ENCODE measurements around the gene ZXDC.

The ZXDC gene

GRCh38 chr3:126433496-126434263 is 42.0 kb downstream of the ZXDC start:
- no peak for DNase-seq

- DNase-seq: no peak
Observed at GRCh38 chr3:126433105-126433430, 42.6 kb downstream of the ZXDC start.

- no peak for DNase-seq
Observed at GRCh38 chr3:126432361-126433104, 43.2 kb downstream of the ZXDC start.

- DNase-seq: no peak
Observed at GRCh38 chr3:126431103-126431534, 44.6 kb downstream of the ZXDC start.

- no peak for DNase-seq
Observed at GRCh38 chr3:126424751-126425150, 50.9 kb downstream of the ZXDC start.

GRCh38 chr3:126424039-126424717 is 51.5 kb downstream of the ZXDC start:
- DNase-seq: no peak

GRCh38 chr3:126423191-126424038 is 52.3 kb downstream of the ZXDC start:
- DNase-seq: no peak

GRCh38 chr3:126422571-126423091 is 53.1 kb downstream of the ZXDC start:
- DNase-seq: no peak

- no peak for DNase-seq
Observed at GRCh38 chr3:126422121-126422520, 53.6 kb downstream of the ZXDC start.

- DNase-seq: no peak
Observed at GRCh38 chr3:126421573-126422119, 54.0 kb downstream of the ZXDC start.

GRCh38 chr3:126419886-126420786 is 55.6 kb downstream of the ZXDC start:
- DNase-seq: no peak

GRCh38 chr3:126419151-126419703 is 56.5 kb downstream of the ZXDC start:
- DNase-seq: no peak

- DNase-seq: no peak
Observed at GRCh38 chr3:126418661-126419131, 57.0 kb downstream of the ZXDC start.

- no peak for DNase-seq
Observed at GRCh38 chr3:126417981-126418530, 57.6 kb downstream of the ZXDC start.

GRCh38 chr3:126417515-126417914 is 58.2 kb downstream of the ZXDC start:
- no peak for DNase-seq

- DNase-seq: no peak
Observed at GRCh38 chr3:126416943-126417342, 58.7 kb downstream of the ZXDC start.

GRCh38 chr3:126415661-126416591 is 59.8 kb downstream of the ZXDC start:
- DNase-seq: no peak

- no peak for DNase-seq
Observed at GRCh38 chr3:126414961-126415660, 60.6 kb downstream of the ZXDC start.

- DNase-seq: no peak
Observed at GRCh38 chr3:126414406-126414805, 61.3 kb downstream of the ZXDC start.

Data from activated CD4-positive, CD25-positive, alpha-beta regulatory T cell treated with anti-CD3 and anti-CD28 coated beads, Interleukin-2, amount 50 U/mL, for 72 hours (primary cell).